Measurements from ENCODE around the gene TMEM208.
A peak's percentile ranks its signal among the peaks of the same experiment; 100 is the strongest.

The TMEM208 gene

GRCh38 chr16:67184995-67185650 lies 41.8 kb upstream of the TMEM208 start:
- Histone ChIP-seq H3K36me3 (ENCODE audit: insufficient read depth, low read length) (no peaks in the 10 kb centered on the region), H3K9ac (ENCODE audit: low read depth, low read length) (no peak overlapping the region)

GRCh38 chr16:67185651-67186134 lies 41.2 kb upstream of the TMEM208 start:
- 14% methylated on average over 11 of the region's 12 CpGs for WGBS

More at GRCh38 chr16:67184995-67185650, 41.8 kb upstream of the TMEM208 start:
- peaks cover 29% of the 10 kb centered on the region for H3K27me3 ChIP-seq (ENCODE audit: insufficient read depth, low read length)
- 18% methylated on average over 43 of the region's 43 CpGs for WGBS
- H3K4me1 ChIP-seq (ENCODE audit: insufficient read depth, low read length), result peaks cover 4% of the 10 kb centered on the region; the same call in 1 of the 2 replicates
- peak overlapping the region; percentile 91; the same call in 1 of the 2 replicates for H3K4me3 ChIP-seq (ENCODE audit: low read length)
- no peak overlapping the region for H3K27ac ChIP-seq (ENCODE audit: low read depth, low read length)
- H3K9me3 ChIP-seq (ENCODE audit: insufficient read depth, low read depth, low read length), result no peaks in the 10 kb centered on the region

GRCh38 chr16:67186550-67186950 lies 40.4 kb upstream of the TMEM208 start:
- Histone ChIP-seq H3K9me3 (ENCODE audit: insufficient read depth, low read depth, low read length) (no peaks in the 10 kb centered on the region), H3K27ac (ENCODE audit: low read depth, low read length) (no peak overlapping the region), H3K27me3 (ENCODE audit: insufficient read depth, low read length) (peaks cover 29% of the 10 kb centered on the region), H3K4me3 (ENCODE audit: low read length) (no peak overlapping the region), H3K36me3 (ENCODE audit: insufficient read depth, low read length) (no peaks in the 10 kb centered on the region), H3K4me1 (ENCODE audit: insufficient read depth, low read length) (peaks cover 4% of the 10 kb centered on the region; the same call in 1 of the 2 replicates), H3K9ac (ENCODE audit: low read depth, low read length) (no peak overlapping the region)
- WGBS, result 60% methylated on average over 5 of the region's 5 CpGs

More at GRCh38 chr16:67185651-67186134, 41.2 kb upstream of the TMEM208 start:
- no peaks in the 10 kb centered on the region for H3K36me3 ChIP-seq (ENCODE audit: insufficient read depth, low read length)
- no peak overlapping the region for H3K4me3 ChIP-seq (ENCODE audit: low read length)
- H3K27me3 ChIP-seq (ENCODE audit: insufficient read depth, low read length), result peaks cover 29% of the 10 kb centered on the region
- peaks cover 4% of the 10 kb centered on the region; the same call in 1 of the 2 replicates for H3K4me1 ChIP-seq (ENCODE audit: insufficient read depth, low read length)
- H3K9ac ChIP-seq (ENCODE audit: low read depth, low read length), result no peak overlapping the region
- no peak overlapping the region for H3K27ac ChIP-seq (ENCODE audit: low read depth, low read length)
- no peaks in the 10 kb centered on the region for H3K9me3 ChIP-seq (ENCODE audit: insufficient read depth, low read depth, low read length)

- H3K9ac ChIP-seq (ENCODE audit: low read depth, low read length), result no peak overlapping the region
- H3K4me1 ChIP-seq (ENCODE audit: insufficient read depth, low read length), result peaks cover 4% of the 10 kb centered on the region; the same call in 1 of the 2 replicates
- H3K9me3 ChIP-seq (ENCODE audit: insufficient read depth, low read depth, low read length), result no peaks in the 10 kb centered on the region
- WGBS, result 93% methylated on average over 26 of the region's 26 CpGs
- no peaks in the 10 kb centered on the region for H3K36me3 ChIP-seq (ENCODE audit: insufficient read depth, low read length)
- no peak overlapping the region for H3K27ac ChIP-seq (ENCODE audit: low read depth, low read length)
- H3K27me3 ChIP-seq (ENCODE audit: insufficient read depth, low read length), result peaks cover 29% of the 10 kb centered on the region
- H3K4me3 ChIP-seq (ENCODE audit: low read length), result no peak overlapping the region
Measured at GRCh38 chr16:67187175-67187890, 39.6 kb upstream of the TMEM208 start.

GRCh38 chr16:67188323-67188722 lies 38.6 kb upstream of the TMEM208 start:
- no peaks in the 10 kb centered on the region for H3K9me3 ChIP-seq (ENCODE audit: insufficient read depth, low read depth, low read length)
- H3K27me3 ChIP-seq (ENCODE audit: insufficient read depth, low read length), result peaks cover 29% of the 10 kb centered on the region
- H3K9ac ChIP-seq (ENCODE audit: low read depth, low read length), result no peak overlapping the region
- peaks cover 3% of the 10 kb centered on the region; the same call in 1 of the 2 replicates for H3K36me3 ChIP-seq (ENCODE audit: insufficient read depth, low read length)
- H3K4me3 ChIP-seq (ENCODE audit: low read length), result no peak overlapping the region
- H3K27ac ChIP-seq (ENCODE audit: low read depth, low read length), result no peak overlapping the region
- peaks cover 9% of the 10 kb centered on the region; the same call in 1 of the 2 replicates for H3K4me1 ChIP-seq (ENCODE audit: insufficient read depth, low read length)
- 91% methylated on average over 4 of the region's 4 CpGs for WGBS

GRCh38 chr16:67188798-67189197 lies 38.1 kb upstream of the TMEM208 start:
- 91% methylated on average over 15 of the region's 15 CpGs for WGBS
- Histone ChIP-seq H3K4me1 (ENCODE audit: insufficient read depth, low read length) (peaks cover 11% of the 10 kb centered on the region; the same call in 1 of the 2 replicates), H3K9me3 (ENCODE audit: insufficient read depth, low read depth, low read length) (no peaks in the 10 kb centered on the region), H3K4me3 (ENCODE audit: low read length) (no peak overlapping the region), H3K27me3 (ENCODE audit: insufficient read depth, low read length) (peaks cover 29% of the 10 kb centered on the region), H3K36me3 (ENCODE audit: insufficient read depth, low read length) (peaks cover 7% of the 10 kb centered on the region), H3K9ac (ENCODE audit: low read depth, low read length) (no peak overlapping the region), H3K27ac (ENCODE audit: low read depth, low read length) (no peak overlapping the region)

GRCh38 chr16:67190041-67190440 lies 36.9 kb upstream of the TMEM208 start, which contains the start of gene EXOC3L1:
TSS of gene EXOC3L1 (minus strand) at chr16:67190136. CDS start at chr16:67189676, 460 bp downstream.
- H3K27ac ChIP-seq (ENCODE audit: low read depth, low read length), result no peak within 1 kb of the TSS
- H3K36me3 ChIP-seq (ENCODE audit: insufficient read depth, low read length), result peaks cover 20% of the 10 kb centered on the region
- no peak within 1 kb of the TSS for H3K4me3 ChIP-seq (ENCODE audit: low read length)
- no peak within 1 kb of the TSS for H3K9ac ChIP-seq (ENCODE audit: low read depth, low read length)
- WGBS, result 60% methylated on average over 6 of the region's 6 CpGs
- H3K27me3 ChIP-seq (ENCODE audit: insufficient read depth, low read length), result peaks cover 18% of the 10 kb centered on the region
- H3K4me1 ChIP-seq (ENCODE audit: insufficient read depth, low read length), result peaks cover 11% of the 10 kb centered on the region; the same call in 1 of the 2 replicates
- no peaks in the 10 kb centered on the region for H3K9me3 ChIP-seq (ENCODE audit: insufficient read depth, low read depth, low read length)

GRCh38 chr16:67190448-67191399 lies 36.2 kb upstream of the TMEM208 start:
- Histone ChIP-seq H3K36me3 (ENCODE audit: insufficient read depth, low read length) (peaks cover 27% of the 10 kb centered on the region), H3K4me3 (ENCODE audit: low read length) (no peak overlapping the region), H3K27me3 (ENCODE audit: insufficient read depth, low read length) (peaks cover 11% of the 10 kb centered on the region), H3K9ac (ENCODE audit: low read depth, low read length) (no peak overlapping the region), H3K9me3 (ENCODE audit: insufficient read depth, low read depth, low read length) (no peaks in the 10 kb centered on the region), H3K27ac (ENCODE audit: low read depth, low read length) (no peak overlapping the region), H3K4me1 (ENCODE audit: insufficient read depth, low read length) (peaks cover 11% of the 10 kb centered on the region; the same call in 1 of the 2 replicates)
- 91% methylated on average over 13 of the region's 13 CpGs for WGBS

GRCh38 chr16:67191411-67191994 lies 35.4 kb upstream of the TMEM208 start:
- Histone ChIP-seq H3K9ac (ENCODE audit: low read depth, low read length) (no peak overlapping the region), H3K4me3 (ENCODE audit: low read length) (peak overlapping the region; percentile 99)

GRCh38 chr16:67191995-67192681 lies 34.8 kb upstream of the TMEM208 start, which contains the start of gene E2F4:
TSS of gene E2F4 (plus strand) at chr16:67192155. CDS start at chr16:67192228, 73 bp downstream.
- Histone ChIP-seq H3K9ac (ENCODE audit: low read depth, low read length) (peak within 1 kb of the TSS; percentile 91), H3K9me3 (ENCODE audit: insufficient read depth, low read depth, low read length) (no peaks in the 10 kb centered on the region), H3K4me1 (ENCODE audit: insufficient read depth, low read length) (peaks cover 7% of the 10 kb centered on the region; the same call in 1 of the 2 replicates), H3K36me3 (ENCODE audit: insufficient read depth, low read length) (peaks cover 41% of the 10 kb centered on the region), H3K27me3 (ENCODE audit: insufficient read depth, low read length) (no peaks in the 10 kb centered on the region), H3K27ac (ENCODE audit: low read depth, low read length) (peak within 1 kb of the TSS; percentile 48; the same call in 1 of the 2 replicates), H3K4me3 (ENCODE audit: low read length) (peak within 1 kb of the TSS; percentile 99)
- WGBS, result under 1% methylated on average over 54 of the region's 54 CpGs

More at GRCh38 chr16:67191411-67191994, 35.4 kb upstream of the TMEM208 start:
- 40% methylated on average over 9 of the region's 9 CpGs for WGBS
- H3K27ac ChIP-seq (ENCODE audit: low read depth, low read length), result no peak overlapping the region
- no peaks in the 10 kb centered on the region for H3K9me3 ChIP-seq (ENCODE audit: insufficient read depth, low read depth, low read length)
- peaks cover 11% of the 10 kb centered on the region; the same call in 1 of the 2 replicates for H3K4me1 ChIP-seq (ENCODE audit: insufficient read depth, low read length)
- peaks cover 3% of the 10 kb centered on the region for H3K27me3 ChIP-seq (ENCODE audit: insufficient read depth, low read length)
- H3K36me3 ChIP-seq (ENCODE audit: insufficient read depth, low read length), result peaks cover 34% of the 10 kb centered on the region
